Measurements from ENCODE around the gene PANX2. TPM values are rescaled to one million over a fixed set of nuclear protein-coding genes. Genes with fewer than 3 reads are reported as not detected.

The PANX2 gene
- total RNA-seq, 1 experiment from 2014 or later: 3.3 TPM

DNA sequence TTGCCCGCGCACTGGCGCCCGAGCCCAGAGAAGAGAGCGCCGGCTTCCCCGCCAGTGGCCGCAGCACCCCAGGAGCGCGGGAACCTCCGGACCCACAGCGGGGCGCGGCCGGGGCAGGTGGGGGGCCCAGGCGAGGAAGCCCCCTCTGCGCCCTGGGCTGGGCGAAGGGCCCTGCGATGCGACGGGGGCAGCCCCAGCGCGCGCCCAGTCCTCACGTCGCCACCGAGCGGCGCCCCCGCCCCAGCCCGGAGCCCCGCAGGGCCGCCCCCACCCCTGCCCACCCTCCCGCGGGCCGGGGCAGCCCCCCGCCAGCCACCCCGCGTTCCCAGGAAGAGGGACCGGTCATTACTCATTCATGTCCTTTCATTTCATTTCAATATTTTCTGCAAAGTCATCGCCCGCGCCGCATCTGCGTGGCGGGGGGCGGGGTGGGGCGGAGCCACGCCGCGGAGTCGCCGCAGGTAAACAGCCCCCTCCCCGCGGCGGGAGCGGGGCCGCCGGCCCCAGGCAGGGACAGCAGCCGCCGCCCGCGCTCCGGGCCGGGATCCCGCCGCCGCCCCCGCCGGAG lies 673 bp upstream of the PANX2 start:
- DNase-seq (ENCODE audit: low read depth): no peak

DNA sequence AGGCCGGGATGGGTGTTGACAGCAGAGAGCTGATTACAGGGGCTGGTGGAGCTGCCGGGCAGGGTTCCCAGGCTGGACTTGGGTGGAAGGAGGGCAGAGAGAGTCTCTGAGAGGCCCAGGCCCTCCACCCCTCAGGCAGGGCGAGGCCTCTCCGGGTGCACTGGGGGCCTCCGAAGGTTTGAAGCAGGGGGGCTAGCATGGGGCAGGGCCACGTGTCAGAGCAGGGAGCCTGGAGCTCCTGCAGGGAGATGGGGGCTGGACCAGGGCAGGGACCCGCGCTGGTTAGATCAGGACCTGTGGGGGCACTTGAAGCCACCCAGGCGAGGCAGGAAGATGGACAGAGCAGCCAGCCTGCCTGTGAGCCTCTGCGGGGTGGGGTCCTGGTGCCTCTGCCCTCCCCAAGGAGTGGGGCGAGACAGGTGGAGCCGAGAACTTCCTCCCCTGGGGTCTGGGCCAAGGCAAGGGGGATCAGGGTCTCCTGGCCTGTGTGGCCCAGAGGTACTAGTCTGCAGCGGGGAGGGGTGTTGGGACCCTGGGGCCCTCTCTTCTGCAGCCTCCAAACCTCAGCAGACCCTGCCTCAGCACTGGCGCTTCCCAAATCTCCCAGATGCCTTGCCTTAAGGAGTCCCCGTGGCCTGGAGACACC lies 911 bp downstream of the PANX2 start:
- no peak for DNase-seq (ENCODE audit: low read depth)

DNA sequence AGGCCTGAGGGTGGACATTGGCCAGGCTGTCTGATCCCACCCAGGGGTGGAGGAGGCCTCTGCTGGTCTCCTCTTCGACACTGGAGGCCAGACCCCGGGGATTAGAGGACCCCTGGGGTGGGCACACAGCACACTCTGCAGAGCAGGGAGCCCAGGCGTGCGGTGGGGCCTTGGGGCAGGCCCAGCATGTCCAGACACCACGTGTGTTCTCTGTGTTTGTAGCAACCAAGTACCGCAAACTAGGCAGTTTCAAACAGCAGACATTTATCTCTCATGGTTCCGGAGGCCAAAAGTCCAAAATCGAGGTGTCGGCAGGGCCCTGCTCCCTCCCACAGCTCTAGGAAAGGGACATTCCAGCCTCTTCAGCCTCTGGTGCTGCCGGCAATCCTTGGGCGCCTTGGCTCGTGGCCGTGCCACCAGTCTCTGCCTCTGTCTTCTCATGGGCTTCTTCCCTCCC lies 1.5 kb downstream of the PANX2 start:
- no peak for DNase-seq (ENCODE audit: low read depth)

DNA sequence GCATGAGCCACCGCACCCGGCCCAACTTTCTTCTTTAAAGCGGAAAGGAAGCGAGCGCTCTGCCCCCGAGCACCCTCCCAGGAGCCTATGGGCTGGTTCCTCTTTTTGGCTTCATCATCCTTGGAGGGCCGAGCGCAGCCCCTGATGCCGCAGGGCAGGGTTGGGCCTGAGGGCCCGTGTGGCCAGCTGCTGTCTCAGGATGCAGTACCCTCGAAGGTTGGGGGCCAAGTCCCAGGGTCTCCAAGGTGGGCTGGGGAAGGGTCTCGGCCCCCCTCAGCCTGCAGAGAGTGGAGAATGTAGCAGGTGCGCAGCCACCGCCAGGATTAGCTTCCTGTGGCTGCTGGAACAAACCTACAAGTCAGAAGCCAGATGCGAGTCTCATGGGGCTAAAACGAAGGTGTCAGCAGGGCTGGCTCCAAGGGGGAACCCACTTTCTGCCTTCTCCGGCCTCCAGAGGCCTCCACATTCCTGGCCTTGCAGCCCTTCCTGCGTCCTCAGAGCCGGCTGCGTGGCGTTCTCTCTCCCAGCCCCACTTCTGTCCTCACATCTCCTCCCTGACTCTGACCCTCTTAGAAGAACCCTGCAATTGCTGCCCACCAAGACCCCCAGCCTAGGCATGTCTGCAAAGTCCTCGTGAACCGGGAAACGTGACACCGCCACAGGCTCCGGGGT lies 2.9 kb downstream of the PANX2 start:
- no peak for DNase-seq (ENCODE audit: low read depth)

GRCh38 chr22:50173983-50174355 lies 3.4 kb downstream of the PANX2 start:
- no peak for DNase-seq (ENCODE audit: low read depth)

GRCh38 chr22:50174382-50175190 lies 4.1 kb downstream of the PANX2 start:
- DNase-seq (ENCODE audit: low read depth): no peak

DNA sequence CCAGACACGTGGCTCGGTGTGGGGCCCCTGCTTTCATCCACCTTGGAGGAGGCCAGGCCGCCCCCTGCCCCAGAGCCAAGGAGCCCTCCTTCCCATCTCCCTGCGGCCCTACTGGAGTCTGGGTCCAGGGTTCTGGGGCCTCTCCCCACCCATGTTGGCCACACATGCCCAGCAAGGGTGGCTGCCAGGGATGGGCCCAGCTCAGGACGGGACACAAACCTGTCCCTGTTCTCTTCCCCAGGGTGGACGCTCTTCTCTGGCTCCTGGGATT lies 4.6 kb downstream of the PANX2 start:
- DNase-seq (ENCODE audit: low read depth): no peak

GRCh38 chr22:50175921-50176849 lies 5.7 kb downstream of the PANX2 start:
- DNase-seq (ENCODE audit: low read depth): no peak

- DNase-seq (ENCODE audit: low read depth): no peak
Measured at GRCh38 chr22:50176850-50177536, 6.5 kb downstream of the PANX2 start.

DNA sequence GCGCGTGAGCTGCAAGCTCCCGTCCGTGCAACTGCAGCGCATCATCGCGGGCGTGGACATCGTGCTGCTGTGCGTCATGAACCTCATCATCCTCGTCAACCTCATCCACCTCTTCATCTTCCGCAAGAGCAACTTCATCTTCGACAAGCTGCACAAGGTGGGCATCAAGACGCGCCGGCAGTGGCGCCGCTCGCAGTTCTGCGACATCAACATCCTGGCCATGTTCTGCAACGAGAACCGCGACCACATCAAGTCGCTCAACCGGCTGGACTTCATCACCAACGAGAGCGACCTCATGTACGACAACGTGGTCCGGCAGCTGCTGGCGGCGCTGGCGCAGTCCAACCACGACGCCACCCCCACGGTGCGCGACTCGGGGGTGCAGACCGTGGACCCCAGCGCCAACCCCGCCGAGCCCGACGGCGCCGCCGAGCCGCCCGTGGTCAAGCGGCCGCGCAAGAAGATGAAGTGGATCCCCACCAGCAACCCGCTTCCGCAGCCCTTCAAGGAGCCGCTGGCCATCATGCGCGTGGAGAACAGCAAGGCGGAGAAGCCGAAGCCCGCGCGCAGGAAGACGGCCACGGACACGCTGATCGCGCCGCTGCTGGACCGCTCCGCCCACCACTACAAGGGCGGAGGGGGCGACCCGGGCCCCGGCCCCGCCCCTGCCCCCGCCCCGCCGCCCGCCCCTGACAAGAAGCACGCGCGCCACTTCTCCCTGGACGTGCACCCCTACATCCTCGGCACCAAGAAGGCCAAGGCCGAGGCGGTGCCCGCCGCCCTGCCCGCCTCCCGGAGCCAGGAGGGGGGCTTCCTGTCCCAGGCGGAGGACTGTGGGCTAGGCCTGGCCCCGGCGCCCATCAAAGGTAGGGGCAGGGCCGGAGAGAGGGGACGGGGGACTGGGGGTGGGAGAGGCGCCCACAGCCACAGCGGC lies 7.3 kb downstream of the PANX2 start:
- no peak for DNase-seq (ENCODE audit: low read depth)

DNA sequence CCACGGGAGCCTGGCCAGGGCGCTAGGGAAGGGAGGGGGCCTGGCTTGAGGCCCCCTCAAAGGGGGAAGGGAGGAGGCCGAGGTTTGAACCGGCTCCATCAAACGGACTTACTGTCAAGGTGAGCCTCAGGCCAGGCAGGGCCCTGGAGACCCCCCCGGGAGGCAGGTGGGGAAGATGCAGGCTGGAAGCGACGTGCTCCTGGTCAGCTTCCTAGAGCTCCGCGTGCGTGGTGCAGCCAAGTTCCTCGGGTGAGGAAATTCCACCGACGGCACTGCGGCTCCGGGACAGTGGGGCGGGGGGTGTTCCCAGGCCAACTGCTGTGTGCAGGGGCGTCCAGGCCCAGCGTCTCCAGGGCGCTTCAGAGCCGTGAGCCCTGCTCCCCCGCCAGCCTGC lies 7.9 kb downstream of the PANX2 start:
- DNase-seq (ENCODE audit: low read depth): no peak

- DNase-seq (ENCODE audit: low read depth): no peak
Measured at GRCh38 chr22:50178871-50179869, 8.6 kb downstream of the PANX2 start.

- no peak for DNase-seq (ENCODE audit: low read depth)
Measured at GRCh38 chr22:50179937-50180726, 9.6 kb downstream of the PANX2 start.

GRCh38 chr22:50180727-50181521 lies 10.4 kb downstream of the PANX2 start:
- no peak for DNase-seq (ENCODE audit: low read depth)

- DNase-seq (ENCODE audit: low read depth): no peak
Measured at GRCh38 chr22:50182176-50183081, 11.9 kb downstream of the PANX2 start.

Data from M059J (cell line).